ENCODE results near the gene GABBR2.
A peak's percentile ranks its signal among the peaks of the same experiment; 100 is the strongest.

The GABBR2 gene

DNA sequence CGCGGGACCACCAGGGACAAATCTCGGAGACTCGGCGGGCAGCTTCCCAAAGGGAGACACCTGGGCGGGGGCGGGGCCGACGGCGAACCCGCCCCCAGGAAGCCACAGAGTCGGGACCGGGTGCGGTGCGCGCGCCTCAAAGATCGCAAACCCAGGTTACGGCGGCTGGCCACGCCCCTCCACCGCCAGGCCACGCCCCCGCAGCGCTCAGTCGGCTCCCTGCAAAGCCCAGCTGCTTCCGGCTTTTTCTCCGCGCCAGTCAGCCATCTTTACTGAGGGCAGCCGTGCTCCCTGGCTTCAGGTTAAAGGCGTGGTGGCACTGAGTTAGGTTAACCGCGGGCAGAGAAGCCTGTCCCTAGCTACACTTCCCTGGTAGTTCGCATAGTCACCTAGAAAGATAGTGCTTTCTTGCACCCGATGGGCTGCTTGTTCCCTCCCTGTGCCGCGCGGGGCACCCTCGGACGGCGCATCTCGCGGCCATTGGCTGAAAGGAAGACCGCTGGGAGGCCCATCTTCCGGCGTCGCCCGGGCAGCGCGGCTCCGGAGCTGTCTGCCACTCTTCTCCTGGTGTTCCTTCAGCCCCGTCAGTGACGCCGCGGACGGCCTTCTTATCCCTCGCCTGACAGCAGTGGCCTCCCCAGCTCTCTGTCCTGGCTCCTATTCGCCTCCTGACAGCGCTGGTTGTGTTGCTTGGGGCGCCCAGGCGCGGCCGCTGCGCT lies 453.0 kb downstream of the GABBR2 start, which contains the start of gene TBC1D2:
Gene TBC1D2, minus strand, starts transcription at position 72 of the 719 bp plus-strand sequence. CDS start 108 bp downstream, outside the sequence.
- TF ChIP-seq, protein P1, sequence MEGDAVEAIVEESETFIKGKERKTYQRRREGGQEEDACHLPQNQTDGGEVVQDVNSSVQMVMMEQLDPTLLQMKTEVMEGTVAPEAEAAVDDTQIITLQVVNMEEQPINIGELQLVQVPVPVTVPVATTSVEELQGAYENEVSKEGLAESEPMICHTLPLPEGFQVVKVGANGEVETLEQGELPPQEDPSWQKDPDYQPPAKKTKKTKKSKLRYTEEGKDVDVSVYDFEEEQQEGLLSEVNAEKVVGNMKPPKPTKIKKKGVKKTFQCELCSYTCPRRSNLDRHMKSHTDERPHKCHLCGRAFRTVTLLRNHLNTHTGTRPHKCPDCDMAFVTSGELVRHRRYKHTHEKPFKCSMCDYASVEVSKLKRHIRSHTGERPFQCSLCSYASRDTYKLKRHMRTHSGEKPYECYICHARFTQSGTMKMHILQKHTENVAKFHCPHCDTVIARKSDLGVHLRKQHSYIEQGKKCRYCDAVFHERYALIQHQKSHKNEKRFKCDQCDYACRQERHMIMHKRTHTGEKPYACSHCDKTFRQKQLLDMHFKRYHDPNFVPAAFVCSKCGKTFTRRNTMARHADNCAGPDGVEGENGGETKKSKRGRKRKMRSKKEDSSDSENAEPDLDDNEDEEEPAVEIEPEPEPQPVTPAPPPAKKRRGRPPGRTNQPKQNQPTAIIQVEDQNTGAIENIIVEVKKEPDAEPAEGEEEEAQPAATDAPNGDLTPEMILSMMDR (IDR thresholded peaks at IDR 0.05; ENCODE audit: control insufficient read depth, extremely low read depth, insufficient read depth) = 0 out of 2 replicates have a peak, but pooled peaks have one; percentile 10
- DNase-seq (ENCODE audit: low read depth) = peak; percentile 76
- H3K4me3 ChIP-seq (ENCODE audit: low read depth, low read length) = peak within 1 kb of the TSS; percentile 89

DNA sequence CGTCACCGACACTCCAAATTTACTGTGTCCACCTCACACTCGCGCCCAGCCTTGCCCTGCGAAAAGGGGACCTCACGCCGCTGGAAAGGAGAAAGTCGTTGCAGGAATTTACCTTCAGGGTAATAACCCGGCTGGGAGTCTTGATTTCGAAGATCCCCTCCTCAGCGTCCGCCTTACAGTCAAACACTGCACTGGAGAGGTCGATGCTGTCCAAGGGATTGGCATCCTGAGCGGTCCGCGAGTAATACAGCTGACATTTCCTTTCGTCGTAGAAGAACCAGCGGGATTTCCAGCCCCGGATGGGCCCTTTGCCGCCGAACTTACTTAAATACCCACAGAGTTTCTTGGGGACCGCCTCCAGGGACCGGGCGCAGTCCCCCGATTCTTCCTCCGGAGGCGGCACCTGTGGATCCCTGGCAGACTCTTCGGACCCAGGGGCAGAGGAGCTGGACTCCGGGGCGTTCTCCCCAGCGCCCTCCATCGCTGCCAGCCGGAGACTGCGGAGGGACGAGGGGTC lies 453.6 kb downstream of the GABBR2 start:
- TF ChIP-seq, protein P1 (IDR thresholded peaks at IDR 0.05; ENCODE audit: control insufficient read depth, extremely low read depth, insufficient read depth) = no peak
- DNase-seq (ENCODE audit: low read depth) = no peak
- H3K4me3 ChIP-seq (ENCODE audit: low read depth, low read length) = peak overlapping the region; percentile 89

DNA sequence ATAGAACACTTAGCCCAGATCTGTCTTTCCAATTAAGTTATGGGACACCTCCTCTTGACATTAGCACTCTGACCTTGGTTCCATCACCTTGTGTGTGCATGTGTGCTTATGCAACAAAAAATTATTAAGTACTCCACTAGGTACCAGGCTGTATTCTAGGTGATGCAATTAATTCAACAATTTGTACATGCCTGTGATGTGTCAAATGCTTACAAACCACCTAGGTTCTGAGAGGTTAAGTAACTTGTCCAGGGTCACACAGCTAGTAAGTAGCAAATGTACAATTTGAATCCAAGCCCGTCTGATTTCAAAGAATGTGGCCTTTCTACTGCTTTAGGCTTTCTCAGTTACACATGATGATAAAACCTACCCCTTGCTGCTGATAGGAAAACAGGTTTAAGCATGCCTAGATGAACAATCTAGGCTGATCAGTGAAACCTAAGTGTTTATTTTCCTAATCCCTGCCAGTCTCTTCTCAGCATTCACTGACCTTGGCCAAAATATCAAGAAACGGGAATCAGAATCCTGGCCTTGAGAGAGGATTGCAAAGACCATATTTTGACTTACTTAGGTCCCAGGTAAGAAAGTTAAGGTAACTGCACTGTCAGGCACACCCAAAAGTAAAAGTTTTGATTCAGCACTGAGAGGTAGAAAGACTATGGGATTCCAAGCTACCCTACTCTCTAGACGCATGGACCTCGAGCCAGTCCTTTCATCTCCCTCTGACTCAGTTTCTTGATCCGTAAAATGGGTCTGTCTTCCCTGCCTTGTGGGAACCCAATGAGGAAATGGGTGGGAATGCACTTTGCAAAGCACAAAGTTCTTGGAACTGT lies 454.3 kb downstream of the GABBR2 start:
- H3K4me3 ChIP-seq (ENCODE audit: low read depth, low read length) = peak overlapping the region; percentile 89
- TF ChIP-seq, protein P1 (IDR thresholded peaks at IDR 0.05; ENCODE audit: control insufficient read depth, extremely low read depth, insufficient read depth) = no peak
- DNase-seq (ENCODE audit: low read depth) = no peak

DNA sequence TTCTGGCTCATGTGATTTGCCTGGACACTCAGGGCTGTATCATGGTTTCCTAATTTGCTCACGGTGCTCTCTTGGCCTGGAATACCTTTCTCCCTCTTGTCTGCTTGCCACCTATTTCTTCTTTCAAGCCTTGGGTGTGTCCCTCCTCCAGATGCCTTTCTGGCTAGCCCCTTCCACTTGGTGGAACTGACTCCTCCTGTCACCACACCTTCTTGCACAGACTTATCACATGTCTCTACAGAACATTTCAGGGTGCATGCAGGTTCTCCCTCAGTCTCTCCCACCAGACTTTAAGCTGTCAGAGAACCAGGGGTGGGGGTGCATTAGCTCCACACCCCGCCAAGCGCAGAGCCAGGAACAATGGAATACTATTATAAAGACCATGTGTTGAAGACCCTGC lies 455.2 kb downstream of the GABBR2 start:
- no peak for DNase-seq (ENCODE audit: low read depth)
- TF ChIP-seq, protein P1 (IDR thresholded peaks at IDR 0.05; ENCODE audit: control insufficient read depth, extremely low read depth, insufficient read depth) = no peak
- H3K4me3 ChIP-seq (ENCODE audit: low read depth, low read length) = no peak overlapping the region

DNA sequence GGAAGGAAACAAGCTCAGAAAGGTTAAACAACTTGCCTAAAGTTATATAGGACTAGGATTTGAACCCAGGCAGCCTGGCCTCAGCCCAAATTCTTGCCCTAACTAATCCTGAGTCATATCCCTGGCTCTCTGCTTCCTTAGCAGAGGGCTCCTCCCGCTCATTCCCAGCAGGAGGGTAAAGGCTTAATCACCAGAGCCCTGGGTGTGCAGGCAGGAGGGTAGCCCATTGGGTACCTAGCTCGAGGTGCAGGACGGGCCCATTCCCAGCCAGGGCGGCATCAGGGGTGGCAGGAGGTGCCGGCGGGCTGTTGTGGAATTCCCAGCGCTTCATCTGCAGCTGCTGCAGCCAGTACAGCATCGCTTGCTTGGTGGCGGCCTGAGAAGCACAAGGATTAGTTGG lies 457.2 kb downstream of the GABBR2 start:
- no peak overlapping the region for H3K4me3 ChIP-seq (ENCODE audit: low read depth, low read length)
- TF ChIP-seq, protein P1 (IDR thresholded peaks at IDR 0.05; ENCODE audit: control insufficient read depth, extremely low read depth, insufficient read depth) = no peak
- DNase-seq (ENCODE audit: low read depth) = no peak

DNA sequence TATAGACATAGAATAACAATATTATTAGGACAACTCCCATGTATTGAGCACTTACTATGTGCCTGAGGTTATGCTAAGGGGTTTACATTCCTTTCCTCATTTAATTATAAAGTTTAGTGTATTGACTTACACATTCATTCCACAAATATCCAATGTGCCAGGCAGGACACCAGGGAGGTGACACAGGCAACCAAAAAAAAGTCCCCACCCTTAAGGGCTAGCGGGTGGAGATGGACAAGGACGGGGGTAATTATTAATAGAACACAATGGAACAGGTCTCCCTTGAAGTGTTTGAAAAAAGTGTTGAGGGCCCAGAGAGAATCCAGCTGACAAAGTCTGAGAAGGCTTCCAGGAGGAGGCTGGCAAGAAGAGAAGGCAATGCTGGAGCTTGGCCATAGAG lies 459.0 kb downstream of the GABBR2 start:
- no peak overlapping the region for H3K4me3 ChIP-seq (ENCODE audit: low read depth, low read length)
- TF ChIP-seq, protein P1 (IDR thresholded peaks at IDR 0.05; ENCODE audit: control insufficient read depth, extremely low read depth, insufficient read depth) = no peak
- no peak for DNase-seq (ENCODE audit: low read depth)

Data from LNCaP clone FGC (cell line).